Calu3 (cell line): ENCODE results near the gene MGST2. TPM values are rescaled to one million over a fixed set of nuclear protein-coding genes. Genes with fewer than 3 reads are reported as not detected.

Experiments used
- BruUV-seq: library from RNA; stranded (reverse); fragments of 400-500 nt; replicated peaks from 2 replicates; lab custom pipeline; 2021; lab: Mats Ljungman, UMichigan
- CTCF ChIA-PET: fragments of 300-600 bp; sonication (Branson Sonifier 250); formaldehyde crosslinking; loops from one replicate; lab custom pipeline; 2022; ENCODE audit warnings: antibody characterized with exemption; lab: Charles Lee
- DNase-seq: peaks from one replicate; pipeline ENCODE4 v3.0.0; 2022
- H3K27ac Mint-ChIP-seq: one replicate; pipeline ENCODE4 v1.8.0; 2022; ENCODE audit warnings: mixed read lengths; ENCODE audit not compliant: unreplicated experiment
- H3K27me3 Mint-ChIP-seq: one replicate; pipeline ENCODE4 v1.8.0; 2022; ENCODE audit warnings: mixed read lengths; ENCODE audit not compliant: unreplicated experiment
- H3K36me3 Mint-ChIP-seq: one replicate; pipeline ENCODE4 v1.8.0; 2022; ENCODE audit warnings: mild to moderate bottlenecking, moderate library complexity, mixed read lengths; ENCODE audit not compliant: insufficient read depth, unreplicated experiment
- H3K4me1 Mint-ChIP-seq: one replicate; pipeline ENCODE4 v1.8.0; 2022; ENCODE audit warnings: mild to moderate bottlenecking, low read depth, mixed read lengths; ENCODE audit not compliant: unreplicated experiment
- H3K4me3 Mint-ChIP-seq: one replicate; pipeline ENCODE4 v1.8.0; 2022; ENCODE audit warnings: mild to moderate bottlenecking, low read depth, moderate library complexity, mixed read lengths; ENCODE audit not compliant: unreplicated experiment
- H3K9me3 Mint-ChIP-seq: one replicate; pipeline ENCODE4 v1.8.0; 2022; ENCODE audit warnings: low read depth, mixed read lengths; ENCODE audit not compliant: unreplicated experiment
- intact Hi-C: fragments of 100-400 bp; cut with micrococcal nuclease; formaldehyde crosslinking; loops from one replicate; pipeline ENCODE4 v1.10.0; 2022; ENCODE audit not compliant: unreplicated experiment
- total RNA-seq: library from RNA; stranded (reverse); gene quantifications from 2 replicates; pipeline ENCODE4 v1.2.3, GENCODE V29; 2022
- TF ChIP-seq, protein P1 (sequence below): fragments of 200-600 bp; IDR thresholded peaks from one replicate; pipeline ENCODE4 v1.8.0; 2022; ENCODE audit warnings: antibody characterized with exemption; ENCODE audit not compliant: unreplicated experiment

Gene MGST2
- total RNA-seq, 1 experiment from 2014 or later = 31.9 TPM

DNA sequence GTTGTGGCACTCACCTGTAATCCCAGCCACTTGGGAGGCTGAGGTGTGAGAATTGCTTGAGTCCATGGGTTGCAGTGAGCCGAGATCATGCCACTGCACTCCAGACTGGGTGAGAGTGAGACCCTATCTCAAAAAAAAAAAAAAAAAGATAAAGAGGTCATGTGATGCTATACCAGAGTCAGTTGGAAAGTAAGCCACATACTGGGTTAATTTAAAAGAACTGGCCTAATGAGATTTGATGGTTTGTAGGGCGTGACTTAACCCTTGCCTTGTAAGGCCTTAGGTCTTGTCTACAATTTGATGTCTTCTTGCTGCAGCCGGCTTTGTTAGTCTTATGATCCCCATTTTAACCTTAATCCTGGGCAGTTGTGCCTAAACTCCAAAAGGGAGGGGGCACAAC is 5.2 kb downstream of the MGST2 start:
- DNase-seq = no peak
- CTCF ChIA-PET = no interaction called here
- Mint-ChIP-seq H3K27me3 (no peaks in the 10 kb centered on the region), H3K4me3 (no peak overlapping the region), H3K27ac (no peak overlapping the region), H3K4me1 (peaks cover 35% of the 10 kb centered on the region), H3K36me3 (peaks cover 14% of the 10 kb centered on the region), H3K9me3 (no peaks in the 10 kb centered on the region)
- TF ChIP-seq, protein P1, sequence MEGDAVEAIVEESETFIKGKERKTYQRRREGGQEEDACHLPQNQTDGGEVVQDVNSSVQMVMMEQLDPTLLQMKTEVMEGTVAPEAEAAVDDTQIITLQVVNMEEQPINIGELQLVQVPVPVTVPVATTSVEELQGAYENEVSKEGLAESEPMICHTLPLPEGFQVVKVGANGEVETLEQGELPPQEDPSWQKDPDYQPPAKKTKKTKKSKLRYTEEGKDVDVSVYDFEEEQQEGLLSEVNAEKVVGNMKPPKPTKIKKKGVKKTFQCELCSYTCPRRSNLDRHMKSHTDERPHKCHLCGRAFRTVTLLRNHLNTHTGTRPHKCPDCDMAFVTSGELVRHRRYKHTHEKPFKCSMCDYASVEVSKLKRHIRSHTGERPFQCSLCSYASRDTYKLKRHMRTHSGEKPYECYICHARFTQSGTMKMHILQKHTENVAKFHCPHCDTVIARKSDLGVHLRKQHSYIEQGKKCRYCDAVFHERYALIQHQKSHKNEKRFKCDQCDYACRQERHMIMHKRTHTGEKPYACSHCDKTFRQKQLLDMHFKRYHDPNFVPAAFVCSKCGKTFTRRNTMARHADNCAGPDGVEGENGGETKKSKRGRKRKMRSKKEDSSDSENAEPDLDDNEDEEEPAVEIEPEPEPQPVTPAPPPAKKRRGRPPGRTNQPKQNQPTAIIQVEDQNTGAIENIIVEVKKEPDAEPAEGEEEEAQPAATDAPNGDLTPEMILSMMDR = no peak
- intact Hi-C loops = no loop called here
- BruUV-seq = no TSS peak

DNA sequence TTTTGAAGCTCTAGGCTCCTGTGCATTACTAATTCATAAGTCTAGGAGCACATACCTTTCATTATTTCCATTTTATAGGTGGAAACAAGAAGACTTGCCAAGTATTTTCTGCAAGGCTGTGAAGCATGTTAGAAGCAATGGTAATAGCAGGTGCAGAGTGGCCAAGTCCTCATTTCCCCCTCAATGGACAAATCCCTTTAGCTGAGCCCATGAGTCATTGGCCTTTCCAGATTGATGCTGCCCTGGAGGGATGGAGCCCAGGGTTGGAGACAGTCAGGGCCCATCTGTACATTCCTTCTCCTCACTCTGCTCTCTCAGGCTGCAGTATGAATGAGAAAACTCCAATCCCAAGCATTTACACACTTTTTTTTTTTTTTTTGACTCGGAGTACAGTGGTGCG is 6.6 kb downstream of the MGST2 start:
- Mint-ChIP-seq H3K36me3 (no peaks in the 10 kb centered on the region), H3K4me1 (peaks cover 26% of the 10 kb centered on the region), H3K9me3 (no peaks in the 10 kb centered on the region), H3K27me3 (no peaks in the 10 kb centered on the region), H3K27ac (no peak overlapping the region), H3K4me3 (no peak overlapping the region)
- TF ChIP-seq, protein P1 = no peak
- no peak for DNase-seq
- CTCF ChIA-PET = interaction anchor here (0.7 kb wide), 2 partner anchors 143 to 1535 kb away, joined by 3 to 4 read pairs; no protein-coding TSS in a partner anchor
- intact Hi-C loops = no loop called here
- no TSS peak for BruUV-seq

DNA sequence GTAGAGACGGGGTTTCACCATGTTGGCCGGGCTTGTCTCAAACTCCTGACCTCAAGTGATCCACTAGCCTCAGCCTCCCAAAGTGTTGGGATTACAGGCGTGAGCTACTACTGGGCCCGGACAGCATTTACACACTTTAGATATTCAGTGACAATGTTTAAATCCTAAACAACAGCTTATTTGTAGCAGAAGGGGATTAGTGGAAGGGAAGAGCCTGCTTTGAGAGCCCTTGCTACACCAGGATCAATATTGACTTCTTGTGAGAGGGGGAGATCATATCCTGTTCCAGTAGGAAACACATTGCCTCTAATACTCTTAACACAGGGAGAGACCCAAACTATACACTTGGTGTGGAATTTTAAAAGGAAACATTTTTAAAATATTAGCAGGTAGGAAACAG is 7.1 kb downstream of the MGST2 start:
- no peak overlapping the region for H3K27ac Mint-ChIP-seq
- CTCF ChIA-PET = interaction anchor here (0.7 kb wide), 2 partner anchors 144 to 1535 kb away, joined by 3 to 4 read pairs; no protein-coding TSS in a partner anchor

DNA sequence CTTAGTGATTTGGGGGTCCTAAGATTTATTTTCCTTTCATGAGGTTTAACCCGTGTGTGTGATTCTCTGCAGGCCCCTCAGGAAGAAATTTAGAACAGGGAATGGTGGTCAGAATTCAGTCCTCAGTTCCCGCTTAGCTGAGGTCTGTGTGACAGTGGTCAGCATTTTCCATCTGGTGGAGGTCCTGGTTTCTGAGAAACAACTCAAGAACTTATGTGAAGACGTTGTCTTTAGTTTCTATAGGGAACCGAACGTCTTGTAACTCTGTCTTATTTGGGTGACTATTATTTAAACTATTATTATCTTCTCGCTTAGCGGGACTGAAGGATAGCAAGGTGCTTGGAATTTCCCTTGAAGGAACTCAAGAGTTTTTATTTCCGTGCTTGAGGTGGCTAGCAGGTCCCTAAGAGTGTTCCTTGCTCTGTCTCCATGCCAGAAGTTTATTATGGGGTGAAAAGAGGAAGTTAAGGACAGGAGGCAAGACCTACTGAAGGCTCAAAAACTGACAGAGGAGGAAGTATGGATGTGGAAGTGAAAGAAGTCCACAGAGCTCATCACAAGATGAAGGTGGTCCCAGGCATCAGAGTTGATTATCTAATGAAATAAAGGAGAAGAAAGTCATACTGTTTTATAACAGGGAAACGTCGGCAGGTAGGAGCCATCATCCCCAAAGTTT is 9.4 kb downstream of the MGST2 start:
- no peaks in the 10 kb centered on the region for H3K27me3 Mint-ChIP-seq
- H3K9me3 Mint-ChIP-seq = no peaks in the 10 kb centered on the region
- peaks cover 7% of the 10 kb centered on the region for H3K4me1 Mint-ChIP-seq
- H3K27ac Mint-ChIP-seq = no peak overlapping the region
- CTCF ChIA-PET = no interaction called here
- BruUV-seq = no TSS peak
- no peaks in the 10 kb centered on the region for H3K36me3 Mint-ChIP-seq
- TF ChIP-seq, protein P1 = no peak
- intact Hi-C loops = no loop called here
- H3K4me3 Mint-ChIP-seq = no peak overlapping the region
- no peak for DNase-seq

More for the DNA sequence above, 7.1 kb downstream of the MGST2 start:
- Mint-ChIP-seq H3K9me3 (no peaks in the 10 kb centered on the region), H3K4me3 (no peak overlapping the region), H3K27me3 (no peaks in the 10 kb centered on the region), H3K36me3 (no peaks in the 10 kb centered on the region), H3K4me1 (peaks cover 21% of the 10 kb centered on the region)
- intact Hi-C loops = no loop called here
- no peak for DNase-seq
- BruUV-seq = no TSS peak
- TF ChIP-seq, protein P1 = no peak
